Stomach (tissue), 4 donors: Measurements from ENCODE around the gene IFT43.

Experiments used
- EP300 ChIP-seq: sonication (generic); formaldehyde crosslinking; IDR thresholded peaks from one replicate; pipeline ENCODE4 v1.6.1; 2017; ENCODE audit warnings: antibody characterized with exemption
- POLR2A ChIP-seq, 4 donors: fragments of 450-650 bp; IDR thresholded peaks; one replicate each; pipeline ENCODE4 v1.6.1; 2016; ENCODE audit warnings: antibody characterized with exemption in 4 of 4, control low read depth in 2 of 4, mild to moderate bottlenecking in 1 of 4, moderate library complexity in 1 of 4
- POLR2AphosphoS5 ChIP-seq, 3 donors: sonication (generic); formaldehyde crosslinking; IDR thresholded peaks; one replicate each; pipeline ENCODE4 v1.6.1; 2016; ENCODE audit warnings: antibody characterized with exemption in 3 of 3
- TF ChIP-seq, protein P1 (sequence below), 7 experiments: fragments of 450-650 bp in 4 of 7; fragments of 200-600 bp in 3 of 7; sonication (generic) in 3 of 7; IDR thresholded peaks; one replicate each; pipeline ENCODE4 v1.5.1; 2016 to 2019; ENCODE audit warnings: antibody characterized with exemption in 7 of 7, control low read depth in 2 of 7, mild to moderate bottlenecking in 1 of 7

DNA sequence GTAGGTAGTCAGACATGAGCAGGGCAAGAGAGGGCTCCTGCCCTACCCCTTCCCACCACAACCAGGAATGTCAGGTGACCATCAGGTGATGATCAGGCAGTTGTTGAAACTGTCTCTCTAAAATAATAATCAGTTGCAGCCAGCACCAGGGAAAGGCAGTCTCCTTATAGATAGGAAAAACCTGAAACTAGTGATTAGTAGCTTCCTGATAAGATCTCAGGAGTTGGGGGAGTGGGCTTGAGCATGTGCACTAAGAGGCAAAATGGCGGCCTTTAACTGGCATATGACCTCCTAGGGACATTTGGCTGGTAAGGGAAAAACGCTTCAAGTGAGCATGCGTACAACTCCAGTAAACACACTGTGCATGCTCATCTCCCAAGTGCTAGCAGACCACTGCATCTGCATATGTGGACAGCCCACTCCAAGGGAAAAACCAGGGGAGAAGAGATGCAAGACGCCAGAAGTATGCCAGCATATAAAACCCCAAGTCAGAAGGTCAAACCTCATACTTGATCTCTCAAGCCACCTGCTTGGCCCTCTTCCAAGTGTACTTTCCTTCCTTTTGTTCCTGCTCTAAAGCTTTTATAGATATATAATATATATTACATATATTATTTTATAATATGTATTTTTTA is 40.8 kb upstream of the IFT43 start:
- TF ChIP-seq, protein P1, sequence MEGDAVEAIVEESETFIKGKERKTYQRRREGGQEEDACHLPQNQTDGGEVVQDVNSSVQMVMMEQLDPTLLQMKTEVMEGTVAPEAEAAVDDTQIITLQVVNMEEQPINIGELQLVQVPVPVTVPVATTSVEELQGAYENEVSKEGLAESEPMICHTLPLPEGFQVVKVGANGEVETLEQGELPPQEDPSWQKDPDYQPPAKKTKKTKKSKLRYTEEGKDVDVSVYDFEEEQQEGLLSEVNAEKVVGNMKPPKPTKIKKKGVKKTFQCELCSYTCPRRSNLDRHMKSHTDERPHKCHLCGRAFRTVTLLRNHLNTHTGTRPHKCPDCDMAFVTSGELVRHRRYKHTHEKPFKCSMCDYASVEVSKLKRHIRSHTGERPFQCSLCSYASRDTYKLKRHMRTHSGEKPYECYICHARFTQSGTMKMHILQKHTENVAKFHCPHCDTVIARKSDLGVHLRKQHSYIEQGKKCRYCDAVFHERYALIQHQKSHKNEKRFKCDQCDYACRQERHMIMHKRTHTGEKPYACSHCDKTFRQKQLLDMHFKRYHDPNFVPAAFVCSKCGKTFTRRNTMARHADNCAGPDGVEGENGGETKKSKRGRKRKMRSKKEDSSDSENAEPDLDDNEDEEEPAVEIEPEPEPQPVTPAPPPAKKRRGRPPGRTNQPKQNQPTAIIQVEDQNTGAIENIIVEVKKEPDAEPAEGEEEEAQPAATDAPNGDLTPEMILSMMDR (IDR thresholded peaks at IDR 0.05) = no peak
- TF ChIP-seq POLR2A (IDR thresholded peaks at IDR 0.05) (no peak), POLR2AphosphoS5 (IDR thresholded peaks at IDR 0.05) (no peak), EP300 (no peak)
